Small intestine (tissue), 7 donors: ENCODE results near the gene PRMT5. TPM values are rescaled to one million over a fixed set of nuclear protein-coding genes. Genes with fewer than 3 reads are reported as not detected.
A peak's percentile ranks its signal among the peaks of the same experiment; 100 is the strongest.
"Not testable (repeated sequence)": the region's sequence is repeated elsewhere in the genome, so short reads cannot be mapped to it uniquely, and the experiment has no call there.

Source experiments
- DNase-seq, 2 donors: peaks; one replicate each; pipeline versions ENCODE4 v3.0.0 to v3.0.0-alpha.2; 2013
- FAIRE-seq: peaks from 2 replicates; lab custom pipeline; 2012; peaks lifted over from hg19 to GRCh38; lab: Jason Lieb, UNC
- H3K27ac ChIP-seq, 3 donors: one replicate each; pipeline ENCODE4 v1.5.1; 2013; ENCODE audit warnings: low read length in 2 of 3, mild to moderate bottlenecking in 2 of 3, control low read depth in 1 of 3, inconsistent platforms in 1 of 3, low read depth in 1 of 3, moderate library complexity in 1 of 3
- H3K27me3 ChIP-seq, 3 donors: one replicate each; pipeline ENCODE4 v1.6.1; 2013; ENCODE audit warnings: low read length in 3 of 3, inconsistent platforms in 1 of 3; ENCODE audit not compliant: control insufficient read depth in 3 of 3, insufficient read depth in 3 of 3
- H3K36me3 ChIP-seq, 3 donors: one replicate each; pipeline ENCODE4 v1.6.1; 2013; ENCODE audit warnings: low read length in 3 of 3, inconsistent platforms in 1 of 3, low read depth in 1 of 3, mild to moderate bottlenecking in 1 of 3, moderate library complexity in 1 of 3; ENCODE audit not compliant: control insufficient read depth in 3 of 3, insufficient read depth in 2 of 3
- H3K4me1 ChIP-seq, 3 donors: one replicate each; pipeline ENCODE4 v1.6.1; 2013; ENCODE audit warnings: low read length in 2 of 3, inconsistent platforms in 1 of 3, low read depth in 1 of 3, mild to moderate bottlenecking in 1 of 3, moderate library complexity in 1 of 3; ENCODE audit not compliant: control insufficient read depth in 3 of 3, insufficient read depth in 2 of 3
- H3K4me3 ChIP-seq, 3 donors: one replicate each; pipeline ENCODE4 v1.5.1; 2013; ENCODE audit warnings: low read length in 3 of 3, control low read depth in 1 of 3, inconsistent platforms in 1 of 3, low read depth in 1 of 3, mild to moderate bottlenecking in 1 of 3, moderate library complexity in 1 of 3
- H3K9me3 ChIP-seq, 2 donors: one replicate each; pipeline ENCODE4 v1.6.1; 2013; ENCODE audit warnings: low read depth in 1 of 2, low read length in 1 of 2; ENCODE audit not compliant: control insufficient read depth in 2 of 2, insufficient read depth in 1 of 2
- WGBS, 3 donors: extraction: QIAGEN DNeasy Blood & Tissue Kit; methylation state at CpG; one replicate each; pipeline ENCODE4 v1.1.7; 2013; 5-methylcytosine and 5-hydroxymethylcytosine counted together
- polyA plus RNA-seq, 4 donors: library from polyadenylated mRNA; stranded (reverse) in 3 of 4; unstranded in 1 of 4; fragments of 200-250 nt in 3 of 4; fragments of 120-200 nt in 1 of 4; gene quantifications; one replicate each; pipeline versions ENCODE4 v1.2.1 to v1.2.3, GENCODE V29; 2013
- donor health status: healthy with polysubstance abuse.
- donor health status: control.
- donor health status: control.
- donor health status: Bipolar disorder and iron deficiency.
- donor health status: healthy.

Gene PRMT5
- polyA plus RNA-seq, 4 donors, result 13.4 to 58.7 (median 36.4) TPM

- Histone ChIP-seq H3K9me3 (no peaks in the 10 kb centered on the region), H3K27ac (no peak overlapping the region), H3K4me1 (peaks cover 1 to 4% (median 4%) of the 10 kb centered on the region in 3 donors), H3K27me3 (no peaks in the 10 kb centered on the region), H3K4me3 (no peak overlapping the region), H3K36me3 (peaks cover 0 to 22% (median 6%) of the 10 kb centered on the region in 3 donors)
- no peak for DNase-seq
- FAIRE-seq, result no peak
- WGBS, 3 donors, result 94 to 100% (median 95%) methylated on average over 1 of the region's 1 CpG
Measured at GRCh38 chr14:22952418-22952817, 23.2 kb upstream of the PRMT5 start.

GRCh38 chr14:22951795-22952194, 22.6 kb upstream of the PRMT5 start:
- FAIRE-seq, result not testable (repeated sequence)

GRCh38 chr14:22945642-22946041, 16.5 kb upstream of the PRMT5 start:
- FAIRE-seq (no peak), DNase-seq (no peak)
- WGBS, 3 donors, result 94 to 98% (median 97%) methylated on average over 3 of the region's 3 CpGs
- Histone ChIP-seq H3K9me3 (no peaks in the 10 kb centered on the region), H3K36me3 (peaks cover 5 to 35% (median 10%) of the 10 kb centered on the region in 3 donors), H3K4me1 (no peaks in the 10 kb centered on the region), H3K27ac (no peak overlapping the region), H3K4me3 (no peak overlapping the region), H3K27me3 (no peaks in the 10 kb centered on the region)

More at GRCh38 chr14:22951795-22952194, 22.6 kb upstream of the PRMT5 start:
- 91 to 98% (median 94%) methylated on average over 8 of the region's 8 CpGs for WGBS, 3 donors
- not testable (repeated sequence) for H3K4me1 ChIP-seq, H3K27ac ChIP-seq, DNase-seq, H3K9me3 ChIP-seq, H3K27me3 ChIP-seq, H3K4me3 ChIP-seq
- H3K36me3 ChIP-seq, result peaks cover 0 to 29% (median 10%) of the 10 kb centered on the region in 3 donors

GRCh38 chr14:22939684-22940083, 10.5 kb upstream of the PRMT5 start:
- WGBS, 3 donors, result 92 to 98% (median 97%) methylated on average over 4 of the region's 4 CpGs
- Histone ChIP-seq H3K27ac (no peak overlapping the region), H3K36me3 (peaks cover 0 to 9% (median 0%) of the 10 kb centered on the region in 3 donors), H3K4me3 (no peak overlapping the region), H3K27me3 (no peaks in the 10 kb centered on the region), H3K9me3 (no peaks in the 10 kb centered on the region), H3K4me1 (no peaks in the 10 kb centered on the region)
- no peak for FAIRE-seq
- no peak for DNase-seq

GRCh38 chr14:22935156-22935555, 6.0 kb upstream of the PRMT5 start:
- H3K36me3 ChIP-seq, result no peaks in the 10 kb centered on the region
- 69 to 82% (median 80%) methylated on average over 1 of the region's 1 CpG for WGBS, 3 donors
- no peak for DNase-seq
- no peak for FAIRE-seq
- peaks cover 0 to 6% (median 0%) of the 10 kb centered on the region in 3 donors for H3K4me1 ChIP-seq
- no peak overlapping the region for H3K27ac ChIP-seq
- no peaks in the 10 kb centered on the region for H3K27me3 ChIP-seq
- no peaks in the 10 kb centered on the region for H3K9me3 ChIP-seq
- H3K4me3 ChIP-seq, result no peak overlapping the region

GRCh38 chr14:22932146-22932545, 3.0 kb upstream of the PRMT5 start:
- Histone ChIP-seq H3K4me3 (no peak overlapping the region), H3K36me3 (peaks cover 0 to 3% (median 0%) of the 10 kb centered on the region in 3 donors), H3K27ac (no peak overlapping the region), H3K9me3 (no peaks in the 10 kb centered on the region), H3K4me1 (peaks cover 0 to 21% (median 4%) of the 10 kb centered on the region in 3 donors), H3K27me3 (no peaks in the 10 kb centered on the region)
- FAIRE-seq (no peak), DNase-seq (no peak)
- WGBS, 3 donors, result 29 to 67% (median 56%) methylated on average over 3 of the region's 3 CpGs

GRCh38 chr14:22929961-22930364, 787 bp upstream of the PRMT5 start:
- 0 to 7% (median 5%) methylated on average over 2 of the region's 2 CpGs for WGBS, 3 donors
- H3K27ac ChIP-seq, result peak overlapping the region; percentile 59 to 94 (median 89)
- no peak for FAIRE-seq
- peak overlapping the region; percentile 29 to 55 (median 32) for H3K4me3 ChIP-seq
- peaks cover 0 to 17% (median 0%) of the 10 kb centered on the region in 3 donors for H3K36me3 ChIP-seq
- DNase-seq, result no peak
- H3K27me3 ChIP-seq, result no peaks in the 10 kb centered on the region
- H3K4me1 ChIP-seq, result peaks cover 0 to 28% (median 4%) of the 10 kb centered on the region in 3 donors
- H3K9me3 ChIP-seq, result no peaks in the 10 kb centered on the region

- Histone ChIP-seq H3K4me1 (peaks cover 0 to 28% (median 4%) of the 10 kb centered on the region in 3 donors), H3K36me3 (peaks cover 1 to 32% (median 8%) of the 10 kb centered on the region in 3 donors), H3K4me3 (peak overlapping the region; percentile 64 to 94 (median 82)), H3K27me3 (no peaks in the 10 kb centered on the region), H3K27ac (peak overlapping the region; percentile 59 to 94 (median 91)), H3K9me3 (no peaks in the 10 kb centered on the region)
- peak in 1 of 2 donors; percentile 35 for DNase-seq
- FAIRE-seq, result no peak
- WGBS, 3 donors, result 4 to 8% (median 7%) methylated on average over 12 of the region's 12 CpGs
Measured at GRCh38 chr14:22928237-22929103, 706 bp downstream of the PRMT5 start.
